ENCODE data around the gene ABHD10.

GRCh38 chr3:112001526-112001925, 22.7 kb downstream of the ABHD10 start:
- TF ChIP-seq CTCF (IDR thresholded peaks at IDR 0.05): no peak
- no peak for TF ChIP-seq POLR2A (IDR thresholded peaks at IDR 0.05)

All from lower leg skin (tissue), 3 donors.